OCI-LY3 (cell line): Measurements from ENCODE around the gene TMEM250.

Experiments used
- EZH2phosphoT487 ChIP-seq: fragments of 200-600 bp; shearing (Covaris generic); IDR thresholded peaks from 2 replicates; pipeline ENCODE4 v1.6.1; 2018; ENCODE audit warnings: antibody characterized with exemption, mixed run types, low read depth
- TF ChIP-seq, protein P1 (sequence below): fragments of 200-600, 300-600 bp; sonication (generic); IDR thresholded peaks from 2 replicates; pipeline ENCODE4 v1.5.1; 2014; ENCODE audit warnings: antibody characterized with exemption, low read length, low read depth

DNA sequence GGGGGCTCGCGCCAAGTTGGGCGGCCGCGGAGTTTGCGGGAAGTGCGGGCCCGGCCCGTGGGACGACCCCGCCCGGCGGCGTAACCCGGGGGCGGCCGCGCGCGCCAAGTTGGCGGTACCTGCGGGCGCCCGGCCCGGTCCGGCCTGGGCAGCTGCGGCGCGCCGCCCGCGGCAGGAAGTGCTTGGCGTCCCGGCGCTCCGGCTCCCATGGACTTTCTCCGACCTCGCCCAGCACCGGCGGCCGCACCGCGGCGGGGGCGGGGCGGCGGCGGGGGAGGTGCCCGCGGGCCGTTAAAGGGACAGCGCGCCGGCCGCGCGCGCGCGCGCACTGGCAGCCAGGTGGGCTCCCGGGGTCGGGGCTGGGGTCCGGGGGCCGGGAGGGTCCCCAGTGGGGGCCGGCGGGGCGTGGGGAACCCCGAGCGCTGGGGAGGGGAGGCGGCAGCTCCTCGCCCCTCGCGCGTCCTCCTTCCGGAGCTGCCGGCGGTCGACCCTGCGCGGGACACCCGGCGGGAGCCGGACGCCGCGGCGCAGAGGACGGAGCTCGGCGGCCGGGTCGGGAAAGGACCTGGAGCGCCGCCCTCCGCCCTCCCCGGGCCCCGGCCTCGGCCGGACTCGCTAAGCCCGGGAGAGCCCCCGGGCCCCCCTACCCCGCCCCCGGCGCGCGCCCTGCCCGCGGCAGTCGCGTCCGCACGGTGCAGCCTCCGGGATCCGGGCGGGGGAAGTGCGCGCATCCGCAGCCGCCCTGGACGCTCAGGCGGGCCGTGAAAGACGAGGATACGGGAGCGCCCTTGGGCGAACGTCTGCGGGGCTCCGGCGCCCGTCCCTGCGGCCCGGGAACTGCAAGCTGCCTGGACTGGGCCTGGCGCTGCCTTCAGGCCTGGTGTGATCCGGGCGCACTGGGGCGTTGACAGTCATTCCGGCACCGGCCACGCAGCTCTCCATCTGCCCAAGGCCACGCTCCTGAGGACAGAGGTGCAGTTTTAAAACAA lies 23.3 kb downstream of the TMEM250 start, which contains the start of gene NACC2:
- TF ChIP-seq EZH2phosphoT487, result no peak
- TF ChIP-seq, protein P1, sequence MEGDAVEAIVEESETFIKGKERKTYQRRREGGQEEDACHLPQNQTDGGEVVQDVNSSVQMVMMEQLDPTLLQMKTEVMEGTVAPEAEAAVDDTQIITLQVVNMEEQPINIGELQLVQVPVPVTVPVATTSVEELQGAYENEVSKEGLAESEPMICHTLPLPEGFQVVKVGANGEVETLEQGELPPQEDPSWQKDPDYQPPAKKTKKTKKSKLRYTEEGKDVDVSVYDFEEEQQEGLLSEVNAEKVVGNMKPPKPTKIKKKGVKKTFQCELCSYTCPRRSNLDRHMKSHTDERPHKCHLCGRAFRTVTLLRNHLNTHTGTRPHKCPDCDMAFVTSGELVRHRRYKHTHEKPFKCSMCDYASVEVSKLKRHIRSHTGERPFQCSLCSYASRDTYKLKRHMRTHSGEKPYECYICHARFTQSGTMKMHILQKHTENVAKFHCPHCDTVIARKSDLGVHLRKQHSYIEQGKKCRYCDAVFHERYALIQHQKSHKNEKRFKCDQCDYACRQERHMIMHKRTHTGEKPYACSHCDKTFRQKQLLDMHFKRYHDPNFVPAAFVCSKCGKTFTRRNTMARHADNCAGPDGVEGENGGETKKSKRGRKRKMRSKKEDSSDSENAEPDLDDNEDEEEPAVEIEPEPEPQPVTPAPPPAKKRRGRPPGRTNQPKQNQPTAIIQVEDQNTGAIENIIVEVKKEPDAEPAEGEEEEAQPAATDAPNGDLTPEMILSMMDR, result no peak
